AML-193 (cell line): ENCODE data around the gene GRB14.
"Not testable (repeated sequence)": the region's sequence is repeated elsewhere in the genome, so short reads cannot be mapped to it uniquely, and the experiment has no call there.

Source experiments
- DNase-seq, 2 experiments: peaks; one replicate each; lab custom pipeline; 2025; lab: John Stamatoyannopoulos, UW

The GRB14 gene

GRCh38 chr2:164558450-164558849 is 62.8 kb downstream of the GRB14 start:
- no peak for DNase-seq

- no peak for DNase-seq
These were observed 66.8 kb downstream of the GRB14 start for GRCh38 chr2:164554487-164554886.

- no peak for DNase-seq
These were observed 69.8 kb downstream of the GRB14 start for GRCh38 chr2:164551519-164551918.

GRCh38 chr2:164549705-164550104 is 71.6 kb downstream of the GRB14 start:
- not testable (repeated sequence) for DNase-seq

- no peak for DNase-seq
These were observed 75.8 kb downstream of the GRB14 start for GRCh38 chr2:164545484-164545883.

GRCh38 chr2:164542581-164543021 is 78.7 kb downstream of the GRB14 start:
- DNase-seq, result no peak

- peak; percentile 9 to 17 for DNase-seq
These were observed 82.9 kb downstream of the GRB14 start for GRCh38 chr2:164538240-164538866.

- no peak for DNase-seq
These were observed 85.8 kb downstream of the GRB14 start for GRCh38 chr2:164535280-164536025.

- no peak for DNase-seq
These were observed 90.8 kb downstream of the GRB14 start for GRCh38 chr2:164530464-164530863.

GRCh38 chr2:164523726-164524125 is 97.6 kb downstream of the GRB14 start:
- DNase-seq, result no peak

GRCh38 chr2:164523009-164523408 is 98.3 kb downstream of the GRB14 start:
- no peak for DNase-seq

GRCh38 chr2:164522561-164522981 is 98.7 kb downstream of the GRB14 start:
- no peak for DNase-seq

- no peak for DNase-seq
These were observed 105.5 kb downstream of the GRB14 start for GRCh38 chr2:164515734-164516133.

- no peak for DNase-seq
These were observed 106.3 kb downstream of the GRB14 start for GRCh38 chr2:164515030-164515429.

GRCh38 chr2:164514491-164514890 is 106.8 kb downstream of the GRB14 start:
- no peak for DNase-seq

GRCh38 chr2:164512871-164513270 is 108.4 kb downstream of the GRB14 start:
- no peak for DNase-seq

GRCh38 chr2:164511738-164512137 is 109.5 kb downstream of the GRB14 start:
- no peak for DNase-seq

- DNase-seq, result no peak
These were observed 110.4 kb downstream of the GRB14 start for GRCh38 chr2:164510895-164511294.

GRCh38 chr2:164509137-164509877 is 112.0 kb downstream of the GRB14 start:
- no peak for DNase-seq

- DNase-seq, result no peak
These were observed 117.0 kb downstream of the GRB14 start for GRCh38 chr2:164504253-164504652.

- DNase-seq, result no peak
These were observed 122.4 kb downstream of the GRB14 start for GRCh38 chr2:164498836-164499235.

GRCh38 chr2:164496881-164497280 is 124.4 kb downstream of the GRB14 start:
- DNase-seq, result no peak

- no peak for DNase-seq
These were observed 124.9 kb downstream of the GRB14 start for GRCh38 chr2:164496421-164496820.
